ENCODE measurements around the gene LGI4. TPM values are rescaled to one million over a fixed set of nuclear protein-coding genes. Genes with fewer than 3 reads are reported as not detected.

The LGI4 gene
- total RNA-seq, 1 donor from 2014 or later, result 0.20 TPM

GRCh38 chr19:35124098-35125060 lies 10.5 kb downstream of the LGI4 start:
- Histone ChIP-seq H3K9me3 (ENCODE audit: insufficient read depth, low read depth, low read length) (no peaks in the 10 kb centered on the region), H3K9ac (ENCODE audit: low read length) (peak overlapping the region; percentile 80), H2AFZ (ENCODE audit: low read depth, low read length) (peak overlapping the region; percentile 99), H3K27me3 (ENCODE audit: insufficient read depth, low read length) (peaks cover 6% of the 10 kb centered on the region), H4K20me1 (ENCODE audit: insufficient read depth, low read length) (no peaks in the 10 kb centered on the region), H3K36me3 (ENCODE audit: insufficient read depth, low read length) (no peaks in the 10 kb centered on the region), H3K4me2 (ENCODE audit: low read length) (peak overlapping the region; percentile 97), H3K4me3 (ENCODE audit: insufficient read depth, low read depth, low read length) (peak overlapping the region; percentile 64), H3K27ac (ENCODE audit: low read depth, low read length) (peak overlapping the region; percentile 32), H3K4me1 (ENCODE audit: insufficient read depth, low read length) (peaks cover 15% of the 10 kb centered on the region), H3K79me2 (ENCODE audit: insufficient read depth, low read length) (no peaks in the 10 kb centered on the region)
- no peaks in the 10 kb centered on the region for H3K4me1 Mint-ChIP-seq (ENCODE audit: low read depth, unreplicated experiment)
- peak; percentile 71 for DNase-seq (ENCODE audit: low read depth)
- FAIRE-seq, result no peak
- H3K36me3 Mint-ChIP-seq (ENCODE audit: low read depth, unreplicated experiment), result no peaks in the 10 kb centered on the region
- H3K9me3 Mint-ChIP-seq (ENCODE audit: unreplicated experiment), result peaks cover 2% of the 10 kb centered on the region
- TF ChIP-seq CTCF (IDR thresholded peaks at IDR 0.05; ENCODE audit: insufficient read depth, low read depth, low read length) (no peak), EZH2 (IDR thresholded peaks at IDR 0.05; ENCODE audit: insufficient read depth, low read length) (no peak)
- H3K27me3 Mint-ChIP-seq (ENCODE audit: low read depth, unreplicated experiment), result peaks cover 42% of the 10 kb centered on the region
- H3K27ac Mint-ChIP-seq (ENCODE audit: unreplicated experiment), result no peak overlapping the region
- H3K4me3 Mint-ChIP-seq (ENCODE audit: unreplicated experiment), result no peak overlapping the region

- no peaks in the 10 kb centered on the region for H3K79me2 ChIP-seq (ENCODE audit: insufficient read depth, low read length)
- peak overlapping the region; percentile 64 for H3K4me3 ChIP-seq (ENCODE audit: insufficient read depth, low read depth, low read length)
- FAIRE-seq, result no peak
- peaks cover 38% of the 10 kb centered on the region for H3K27me3 Mint-ChIP-seq (ENCODE audit: low read depth, unreplicated experiment)
- no peak overlapping the region for H3K27ac Mint-ChIP-seq (ENCODE audit: unreplicated experiment)
- peaks cover 15% of the 10 kb centered on the region for H3K4me1 ChIP-seq (ENCODE audit: insufficient read depth, low read length)
- H3K36me3 ChIP-seq (ENCODE audit: insufficient read depth, low read length), result no peaks in the 10 kb centered on the region
- no peak for DNase-seq (ENCODE audit: low read depth)
- H4K20me1 ChIP-seq (ENCODE audit: insufficient read depth, low read length), result no peaks in the 10 kb centered on the region
- H3K4me3 Mint-ChIP-seq (ENCODE audit: unreplicated experiment), result no peak overlapping the region
- H3K9ac ChIP-seq (ENCODE audit: low read length), result no peak overlapping the region
- H3K9me3 Mint-ChIP-seq (ENCODE audit: unreplicated experiment), result peaks cover 2% of the 10 kb centered on the region
- no peaks in the 10 kb centered on the region for H3K9me3 ChIP-seq (ENCODE audit: insufficient read depth, low read depth, low read length)
- peaks cover 2% of the 10 kb centered on the region for H3K27me3 ChIP-seq (ENCODE audit: insufficient read depth, low read length)
- no peaks in the 10 kb centered on the region for H3K4me1 Mint-ChIP-seq (ENCODE audit: low read depth, unreplicated experiment)
- TF ChIP-seq CTCF (IDR thresholded peaks at IDR 0.05; ENCODE audit: insufficient read depth, low read depth, low read length), result no peak
- TF ChIP-seq EZH2 (IDR thresholded peaks at IDR 0.05; ENCODE audit: insufficient read depth, low read length), result no peak
- no peaks in the 10 kb centered on the region for H3K36me3 Mint-ChIP-seq (ENCODE audit: low read depth, unreplicated experiment)
- no peak overlapping the region for H3K27ac ChIP-seq (ENCODE audit: low read depth, low read length)
- H3K4me2 ChIP-seq (ENCODE audit: low read length), result peak overlapping the region; percentile 97
- H2AFZ ChIP-seq (ENCODE audit: low read depth, low read length), result no peak overlapping the region
These were observed 11.3 kb downstream of the LGI4 start for GRCh38 chr19:35123573-35123972.
